Activated T-cell treated with anti-CD3 and anti-CD28 coated beads, Interleukin-2, amount 50 U/mL, for 72 hours (primary cell): Measurements from ENCODE around the gene NFATC2. TPM values are rescaled to one million over a fixed set of nuclear protein-coding genes. Genes with fewer than 3 reads are reported as not detected.
A peak's percentile ranks its signal among the peaks of the same experiment; 100 is the strongest.
"Not testable (repeated sequence)": the region's sequence is repeated elsewhere in the genome, so short reads cannot be mapped to it uniquely, and the experiment has no call there.

Experiments
- ATAC-seq, 2 donors: fragments of 150-1000 bp; cut with Tn5 transposase; replicated peaks in 1 of 2; 2 replicates each; pipeline ENCODE4 v1.10.0; 2021; ENCODE audit warnings: moderate library complexity in 2 of 2, mild to moderate bottlenecking in 1 of 2
- DNase-seq, 2 donors: peaks; one replicate each; pipeline ENCODE4 v3.0.0; 2021 to 2022; ENCODE audit warnings: mixed read lengths in 1 of 2
- H3K27ac Mint-ChIP-seq: one replicate; pipeline ENCODE4 v1.8.0; 2022; ENCODE audit warnings: mild to moderate bottlenecking, moderate library complexity, mixed read lengths
- H3K27me3 Mint-ChIP-seq: one replicate; pipeline ENCODE4 v1.8.0; 2022; ENCODE audit warnings: low read depth, mixed read lengths
- H3K36me3 Mint-ChIP-seq, 2 donors: one replicate each; pipeline ENCODE4 v1.8.0; 2022; ENCODE audit warnings: mixed read lengths in 2 of 2, mild to moderate bottlenecking in 1 of 2; ENCODE audit not compliant: insufficient read depth in 2 of 2
- H3K4me1 Mint-ChIP-seq: one replicate; pipeline ENCODE4 v1.8.0; 2022; ENCODE audit warnings: low read depth, mixed read lengths
- H3K4me3 Mint-ChIP-seq, 2 donors: one replicate each; pipeline ENCODE4 v1.8.0; 2022; ENCODE audit warnings: mild to moderate bottlenecking in 2 of 2, mixed read lengths in 2 of 2, moderate library complexity in 2 of 2
- H3K9me3 Mint-ChIP-seq, 2 donors: one replicate each; pipeline ENCODE4 v1.8.0; 2022; ENCODE audit warnings: mixed read lengths in 2 of 2
- total RNA-seq, 2 donors: library from RNA; stranded (reverse); gene quantifications; one replicate each; pipeline ENCODE4 v1.2.3, GENCODE V29; 2022

NFATC2 gene
- total RNA-seq, 2 donors from 2014 or later, result 29.4 to 39.9 TPM

- DNase-seq (no peak), ATAC-seq (no peak)
- peaks cover 3 to 4% of the 10 kb centered on the region in 2 donors for H3K36me3 Mint-ChIP-seq
- H3K27ac Mint-ChIP-seq, result no peak overlapping the region
- H3K4me3 Mint-ChIP-seq, result peak overlapping the region; percentile 68 to 74
- peaks cover 22% of the 10 kb centered on the region for H3K27me3 Mint-ChIP-seq
- H3K9me3 Mint-ChIP-seq, result peaks cover 0 to 2% of the 10 kb centered on the region in 2 donors
- peaks cover 39% of the 10 kb centered on the region for H3K4me1 Mint-ChIP-seq
Measured at GRCh38 chr20:51543422-51543788, 886 bp upstream of the NFATC2 start.

DNA sequence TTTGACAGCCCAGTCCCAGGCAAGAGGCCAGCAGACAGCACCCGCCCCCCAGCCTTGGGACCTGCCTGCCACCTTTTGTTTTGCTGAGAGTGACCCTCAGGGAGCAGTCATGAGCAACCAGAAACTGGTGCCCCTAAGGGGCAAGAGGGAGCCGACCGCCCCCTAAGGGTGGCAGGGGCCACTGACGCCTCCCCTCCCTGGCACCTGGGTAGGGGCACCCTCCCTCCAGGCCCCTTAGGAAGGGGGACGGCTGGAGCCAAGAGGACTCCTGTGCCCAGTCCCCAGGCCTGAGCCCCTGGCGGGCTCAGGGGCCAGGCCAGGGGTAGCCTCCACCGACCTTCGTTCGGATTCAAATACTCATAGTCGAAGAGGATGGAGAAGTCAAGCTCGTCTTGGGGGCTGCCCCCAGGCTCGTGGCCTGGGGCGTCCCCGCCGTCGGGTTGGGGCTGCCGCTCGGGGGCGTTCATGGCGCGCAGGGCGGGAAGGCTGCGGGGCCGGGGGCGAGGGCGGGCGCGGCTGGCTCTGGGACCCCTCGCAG is 417 bp downstream of the NFATC2 start:
- peak; percentile 75 to 78 for DNase-seq
- H3K27me3 Mint-ChIP-seq, result peaks cover 22% of the 10 kb centered on the region
- H3K9me3 Mint-ChIP-seq, result peaks cover 0 to 2% of the 10 kb centered on the region in 2 donors
- peaks cover 52% of the 10 kb centered on the region for H3K4me1 Mint-ChIP-seq
- H3K27ac Mint-ChIP-seq, result peak overlapping the region; percentile 91
- peak; percentile 68 to 71 for ATAC-seq
- peaks cover 7 to 9% of the 10 kb centered on the region in 2 donors for H3K36me3 Mint-ChIP-seq
- peak overlapping the region; percentile 94 to 98 for H3K4me3 Mint-ChIP-seq

DNA sequence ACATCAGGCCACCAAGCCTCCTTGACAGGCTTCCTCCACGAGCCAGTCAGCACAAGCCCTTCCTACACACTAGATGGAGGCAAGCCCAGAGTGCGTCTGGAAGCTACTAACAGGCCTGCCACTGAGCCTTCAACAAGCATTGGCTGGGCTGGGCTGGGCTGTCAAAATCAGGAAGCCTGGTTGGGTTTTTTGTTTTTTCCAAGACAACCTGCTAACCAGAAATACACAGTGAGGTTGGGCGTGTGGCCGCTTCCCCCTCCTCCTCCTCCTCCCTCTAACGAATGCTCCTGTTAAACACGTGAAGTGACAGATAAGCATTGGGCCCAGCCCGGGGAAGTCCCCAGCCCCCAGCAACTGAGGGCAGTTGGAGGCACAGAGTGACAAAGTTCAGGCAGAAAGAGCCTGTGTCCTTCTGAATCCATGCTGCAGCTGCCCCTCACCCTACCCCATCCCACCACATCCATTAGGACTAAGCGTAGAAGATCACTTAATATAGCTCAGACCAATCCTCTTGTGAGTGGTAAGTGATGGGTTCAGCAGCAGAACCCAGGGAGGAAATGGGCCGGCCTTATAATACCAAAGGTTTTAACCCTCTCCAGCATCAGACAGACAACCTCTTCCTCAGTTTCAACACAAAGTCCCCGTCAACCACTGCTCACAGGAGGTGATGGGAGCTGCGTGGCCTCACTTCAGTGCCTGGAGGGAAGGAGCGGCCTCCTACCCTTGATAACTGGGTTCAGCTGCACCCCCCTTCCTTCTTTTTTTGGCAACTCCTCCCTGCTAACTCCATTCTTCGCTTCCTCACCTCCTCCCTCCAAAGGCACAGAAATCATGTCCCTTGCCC is 1.1 kb downstream of the NFATC2 start:
- peak; percentile 72 to 77 for ATAC-seq
- Mint-ChIP-seq H3K4me1 (peaks cover 59% of the 10 kb centered on the region), H3K27ac (peak overlapping the region; percentile 91), H3K9me3 (peaks cover 0 to 2% of the 10 kb centered on the region in 2 donors), H3K4me3 (peak overlapping the region; percentile 94 to 98), H3K36me3 (peaks cover 7 to 9% of the 10 kb centered on the region in 2 donors), H3K27me3 (peaks cover 17% of the 10 kb centered on the region)
- DNase-seq, result peak; percentile 80 to 81

- H3K27ac Mint-ChIP-seq, result peak overlapping the region; percentile 91
- DNase-seq (no peak), ATAC-seq (no peak)
- H3K9me3 Mint-ChIP-seq, result peaks cover 0 to under 1% of the 10 kb centered on the region in 2 donors
- H3K4me1 Mint-ChIP-seq, result peaks cover 67% of the 10 kb centered on the region
- peaks cover 7 to 9% of the 10 kb centered on the region in 2 donors for H3K36me3 Mint-ChIP-seq
- H3K27me3 Mint-ChIP-seq, result peaks cover 13% of the 10 kb centered on the region
- peak overlapping the region; percentile 94 to 98 for H3K4me3 Mint-ChIP-seq
Measured at GRCh38 chr20:51540580-51540979, 1.9 kb downstream of the NFATC2 start.

GRCh38 chr20:51540074-51540473 is 2.4 kb downstream of the NFATC2 start:
- not testable (repeated sequence) for DNase-seq, H3K27me3 Mint-ChIP-seq, H3K36me3 Mint-ChIP-seq, H3K9me3 Mint-ChIP-seq, ATAC-seq
- H3K4me1 Mint-ChIP-seq, result peaks cover 72% of the 10 kb centered on the region
- peak overlapping the region; percentile 91 for H3K27ac Mint-ChIP-seq
- H3K4me3 Mint-ChIP-seq, result peak overlapping the region; percentile 94 to 98

GRCh38 chr20:51536116-51537069 is 6.1 kb downstream of the NFATC2 start:
- ATAC-seq (no peak), DNase-seq (no peak)
- Mint-ChIP-seq H3K9me3 (no peaks in the 10 kb centered on the region), H3K27ac (peak overlapping the region; percentile 72), H3K27me3 (no peaks in the 10 kb centered on the region), H3K36me3 (peaks cover 10% of the 10 kb centered on the region in 2 donors), H3K4me3 (peak overlapping the region; percentile 66 to 71), H3K4me1 (peaks cover 100% of the 10 kb centered on the region)

DNA sequence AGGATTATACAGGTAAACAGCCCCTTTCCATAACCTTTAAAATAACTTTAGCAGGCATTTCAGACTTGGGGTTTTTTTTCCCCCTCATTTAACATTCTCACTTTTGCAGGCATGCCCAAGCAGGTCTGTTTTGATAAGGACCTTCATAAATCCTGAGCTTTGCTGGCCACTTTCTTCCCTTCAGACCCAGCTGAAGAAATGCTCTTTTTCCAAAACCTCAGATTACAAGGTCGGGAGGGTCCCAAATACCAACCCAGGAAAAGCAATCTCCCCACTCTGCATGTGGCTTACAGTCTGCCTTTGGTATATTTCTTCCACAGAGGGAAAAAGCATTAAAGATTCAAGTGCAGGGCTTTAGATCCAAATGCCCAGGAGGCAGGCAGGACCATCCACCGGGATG is 6.8 kb downstream of the NFATC2 start:
- H3K36me3 Mint-ChIP-seq, result peaks cover 12 to 13% of the 10 kb centered on the region in 2 donors
- H3K27me3 Mint-ChIP-seq, result no peaks in the 10 kb centered on the region
- H3K4me1 Mint-ChIP-seq, result peaks cover 100% of the 10 kb centered on the region

GRCh38 chr20:51535075-51535386 is 7.5 kb downstream of the NFATC2 start:
- Mint-ChIP-seq H3K27ac (peak overlapping the region; percentile 72), H3K27me3 (no peaks in the 10 kb centered on the region), H3K4me1 (peaks cover 100% of the 10 kb centered on the region), H3K9me3 (no peaks in the 10 kb centered on the region), H3K36me3 (peaks cover 12 to 13% of the 10 kb centered on the region in 2 donors), H3K4me3 (peak overlapping the region; percentile 66 to 71)
- peak in 1 of 2 donors; percentile 38 for DNase-seq
- peak; percentile 6 to 11 for ATAC-seq

More for the DNA sequence above, 6.8 kb downstream of the NFATC2 start:
- Mint-ChIP-seq H3K4me3 (peak overlapping the region; percentile 66 to 71), H3K27ac (peak overlapping the region; percentile 72), H3K9me3 (no peaks in the 10 kb centered on the region)
- ATAC-seq (no peak), DNase-seq (no peak)

DNA sequence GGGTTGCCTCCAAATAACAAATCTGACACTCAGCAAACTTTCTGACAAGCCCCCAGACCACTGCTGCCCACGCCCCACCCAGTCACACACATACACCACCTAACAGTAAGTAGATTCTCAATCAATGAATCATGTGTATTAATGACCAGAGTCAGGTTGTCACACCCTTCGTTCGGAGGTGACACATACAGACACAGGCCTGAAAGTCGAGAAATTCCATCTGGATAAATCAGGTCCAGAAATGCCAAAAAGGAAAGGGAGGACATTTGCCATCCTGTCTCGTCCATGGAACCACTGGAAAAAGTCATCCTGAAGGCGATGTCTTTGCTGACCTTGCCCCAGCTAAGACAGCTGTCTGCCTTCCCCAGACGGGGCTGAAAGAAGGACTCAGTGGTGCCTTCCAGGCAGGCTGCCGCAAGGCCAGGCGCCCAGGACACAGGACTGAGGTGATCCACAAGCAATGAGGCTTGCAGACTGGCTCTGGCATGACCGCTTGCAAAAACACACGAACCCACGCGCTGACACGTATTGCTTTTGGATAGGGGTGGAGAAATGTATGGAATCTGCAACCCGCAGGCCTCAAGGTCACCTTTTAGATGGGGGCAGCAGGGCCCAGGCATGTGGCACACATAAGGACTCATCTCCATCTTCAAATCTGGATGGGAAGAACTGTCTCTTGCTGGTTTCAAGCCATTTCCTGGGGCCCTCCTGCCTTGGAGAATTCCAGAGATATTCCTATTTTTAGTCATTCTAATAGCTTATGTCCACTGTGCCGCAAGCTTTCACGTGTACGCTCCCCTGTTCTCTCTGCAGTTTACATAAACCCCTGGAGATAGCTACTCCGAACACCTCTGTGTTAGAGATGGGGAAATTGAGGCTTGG is 9.0 kb downstream of the NFATC2 start:
- Mint-ChIP-seq H3K27me3 (no peaks in the 10 kb centered on the region), H3K36me3 (peaks cover 9% of the 10 kb centered on the region in 2 donors), H3K9me3 (no peaks in the 10 kb centered on the region), H3K27ac (peak overlapping the region; percentile 18), H3K4me1 (peaks cover 100% of the 10 kb centered on the region), H3K4me3 (peak overlapping the region; percentile 60 to 61)
- ATAC-seq (no peak), DNase-seq (no peak)

DNA sequence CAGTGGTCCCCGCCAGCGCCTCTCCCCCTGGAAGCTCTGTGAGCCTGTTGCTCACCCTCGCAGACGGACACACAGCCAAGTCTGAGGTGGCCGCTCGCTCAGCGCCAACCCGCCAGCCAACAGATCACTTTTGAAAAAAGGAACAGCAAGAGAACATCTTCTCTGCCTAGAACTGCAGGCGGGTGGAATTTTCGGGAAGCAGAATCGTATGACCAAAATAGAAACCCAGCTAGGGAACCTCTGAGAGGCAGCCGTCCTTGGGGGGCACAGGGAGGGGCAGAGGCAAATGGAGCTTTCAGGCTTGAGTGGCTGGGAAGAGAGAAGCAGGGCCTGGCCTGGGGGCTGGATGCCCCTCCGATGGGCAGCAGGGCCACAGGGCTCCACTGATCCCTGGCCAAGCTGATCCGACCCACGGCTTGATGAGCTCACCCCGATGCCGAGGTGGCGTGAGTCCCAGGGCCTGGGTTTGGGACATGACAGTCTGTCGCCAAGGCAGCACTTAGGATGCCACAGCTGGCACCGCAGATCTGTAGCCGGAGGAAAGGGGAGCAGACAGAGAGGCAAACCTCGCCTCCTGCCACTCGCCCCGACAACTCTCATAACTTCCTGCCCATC is 9.8 kb downstream of the NFATC2 start:
- Mint-ChIP-seq H3K36me3 (peaks cover 5 to 6% of the 10 kb centered on the region in 2 donors), H3K4me3 (peak overlapping the region; percentile 60 to 61)

DNA sequence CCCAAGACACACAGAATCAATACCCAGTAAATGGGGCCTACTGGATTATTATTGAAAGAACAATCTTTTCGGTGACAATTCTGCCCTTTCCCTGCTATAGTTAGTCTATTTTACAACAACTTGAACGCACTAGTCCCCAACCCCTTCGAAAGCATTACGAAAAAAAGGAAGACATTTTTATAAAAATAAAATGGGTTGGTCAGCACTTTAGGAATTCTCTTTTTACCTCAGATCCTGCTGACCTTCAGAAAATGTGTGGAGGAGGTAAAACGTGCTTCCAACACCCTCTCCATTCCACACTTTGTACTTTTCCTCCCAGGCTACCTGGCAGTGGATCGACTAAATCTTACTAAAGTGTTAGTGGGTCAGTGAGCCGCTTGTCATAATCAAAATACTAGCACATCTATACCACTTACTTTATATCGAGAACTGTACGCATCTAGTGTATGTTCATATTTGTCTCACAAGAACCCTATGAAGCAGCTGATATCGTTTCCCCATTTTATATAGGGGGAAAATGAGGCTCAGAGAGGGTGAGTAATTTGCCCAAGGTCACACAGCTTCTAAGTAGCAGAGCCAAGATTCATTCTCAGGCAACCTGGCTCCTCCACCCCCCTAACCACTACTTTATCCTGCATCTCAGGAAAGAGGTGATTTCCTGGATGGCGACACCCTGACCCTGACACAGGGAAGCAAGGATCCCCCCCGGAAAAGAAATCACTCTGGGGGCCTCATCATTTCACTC is 10.6 kb downstream of the NFATC2 start:
- Mint-ChIP-seq H3K27me3 (no peaks in the 10 kb centered on the region), H3K4me1 (peaks cover 100% of the 10 kb centered on the region), H3K9me3 (no peaks in the 10 kb centered on the region), H3K4me3 (peak overlapping the region; percentile 93 to 96), H3K27ac (peak overlapping the region; percentile 97), H3K36me3 (peaks cover 7 to 9% of the 10 kb centered on the region in 2 donors)
- no peak for DNase-seq
- ATAC-seq, result no peak

More for the DNA sequence above, 9.8 kb downstream of the NFATC2 start:
- peak overlapping the region; percentile 87 for H3K27ac Mint-ChIP-seq
- no peaks in the 10 kb centered on the region for H3K27me3 Mint-ChIP-seq
- H3K9me3 Mint-ChIP-seq, result no peaks in the 10 kb centered on the region
- DNase-seq, result no peak
- H3K4me1 Mint-ChIP-seq, result peaks cover 100% of the 10 kb centered on the region
- ATAC-seq, result no peak
